ENCODE measurements around the gene CHAD. TPM values are rescaled to one million over a fixed set of nuclear protein-coding genes. Genes with fewer than 3 reads are reported as not detected.
"Not testable (repeated sequence)": the region's sequence is repeated elsewhere in the genome, so short reads cannot be mapped to it uniquely, and the experiment has no call there.

CHAD gene
- total RNA-seq, 2 experiments from 2014 or later, result not detected

DNA sequence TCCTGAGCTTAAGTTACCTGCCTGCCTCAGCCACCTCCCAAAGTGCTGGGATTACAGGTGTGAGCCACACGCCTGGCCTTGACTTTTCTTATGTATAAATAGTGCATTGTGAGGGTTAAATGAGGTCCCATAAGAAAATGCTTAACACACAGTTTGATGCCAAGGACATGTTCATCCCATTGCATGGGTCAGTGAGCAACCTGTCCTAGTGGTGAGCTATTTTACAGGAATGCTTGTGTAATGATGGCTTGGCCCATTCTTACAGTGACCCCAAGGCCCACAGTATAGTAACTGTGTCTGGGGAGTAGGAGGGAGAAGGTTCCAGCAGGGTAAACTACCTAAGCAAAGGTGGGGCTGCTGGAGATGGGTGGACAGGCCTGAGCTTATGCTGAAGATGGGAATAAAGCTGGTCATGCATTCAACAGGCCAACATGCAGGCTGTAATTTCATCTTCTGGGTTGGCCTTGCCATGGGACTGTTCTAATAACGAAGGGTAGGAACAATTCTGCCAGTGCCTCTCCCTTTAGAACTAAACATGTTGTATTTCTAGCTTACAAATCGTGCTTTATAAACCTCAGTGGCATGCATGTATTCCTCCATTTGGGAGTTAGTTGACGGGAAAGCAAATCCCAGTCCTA is 36.4 kb downstream of the CHAD start:
- H3K27ac Mint-ChIP-seq, result no peak overlapping the region
- no peaks in the 10 kb centered on the region for H3K27me3 Mint-ChIP-seq
- intact Hi-C loops (cut with micrococcal nuclease), result no loop called here
- ChIA-PET POLR2A (no interaction called here), CTCF (interaction anchor here (1.0 to 1.2 kb wide), 3 partner anchors 42 to 167 kb away, joined by 3 read pairs; no protein-coding TSS in a partner anchor)
- H3K9me3 Mint-ChIP-seq, result no peaks in the 10 kb centered on the region
- DNase-seq (no peak), ATAC-seq (no peak)
- no peaks in the 10 kb centered on the region for H3K36me3 Mint-ChIP-seq (ENCODE audit: low read depth)
- H3K4me1 Mint-ChIP-seq (ENCODE audit: low read depth), result peaks cover 6% of the 10 kb centered on the region
- H3K4me3 Mint-ChIP-seq, result no peak overlapping the region
- TF ChIP-seq, protein P1, sequence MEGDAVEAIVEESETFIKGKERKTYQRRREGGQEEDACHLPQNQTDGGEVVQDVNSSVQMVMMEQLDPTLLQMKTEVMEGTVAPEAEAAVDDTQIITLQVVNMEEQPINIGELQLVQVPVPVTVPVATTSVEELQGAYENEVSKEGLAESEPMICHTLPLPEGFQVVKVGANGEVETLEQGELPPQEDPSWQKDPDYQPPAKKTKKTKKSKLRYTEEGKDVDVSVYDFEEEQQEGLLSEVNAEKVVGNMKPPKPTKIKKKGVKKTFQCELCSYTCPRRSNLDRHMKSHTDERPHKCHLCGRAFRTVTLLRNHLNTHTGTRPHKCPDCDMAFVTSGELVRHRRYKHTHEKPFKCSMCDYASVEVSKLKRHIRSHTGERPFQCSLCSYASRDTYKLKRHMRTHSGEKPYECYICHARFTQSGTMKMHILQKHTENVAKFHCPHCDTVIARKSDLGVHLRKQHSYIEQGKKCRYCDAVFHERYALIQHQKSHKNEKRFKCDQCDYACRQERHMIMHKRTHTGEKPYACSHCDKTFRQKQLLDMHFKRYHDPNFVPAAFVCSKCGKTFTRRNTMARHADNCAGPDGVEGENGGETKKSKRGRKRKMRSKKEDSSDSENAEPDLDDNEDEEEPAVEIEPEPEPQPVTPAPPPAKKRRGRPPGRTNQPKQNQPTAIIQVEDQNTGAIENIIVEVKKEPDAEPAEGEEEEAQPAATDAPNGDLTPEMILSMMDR (IDR thresholded peaks at IDR 0.05), result no peak

DNA sequence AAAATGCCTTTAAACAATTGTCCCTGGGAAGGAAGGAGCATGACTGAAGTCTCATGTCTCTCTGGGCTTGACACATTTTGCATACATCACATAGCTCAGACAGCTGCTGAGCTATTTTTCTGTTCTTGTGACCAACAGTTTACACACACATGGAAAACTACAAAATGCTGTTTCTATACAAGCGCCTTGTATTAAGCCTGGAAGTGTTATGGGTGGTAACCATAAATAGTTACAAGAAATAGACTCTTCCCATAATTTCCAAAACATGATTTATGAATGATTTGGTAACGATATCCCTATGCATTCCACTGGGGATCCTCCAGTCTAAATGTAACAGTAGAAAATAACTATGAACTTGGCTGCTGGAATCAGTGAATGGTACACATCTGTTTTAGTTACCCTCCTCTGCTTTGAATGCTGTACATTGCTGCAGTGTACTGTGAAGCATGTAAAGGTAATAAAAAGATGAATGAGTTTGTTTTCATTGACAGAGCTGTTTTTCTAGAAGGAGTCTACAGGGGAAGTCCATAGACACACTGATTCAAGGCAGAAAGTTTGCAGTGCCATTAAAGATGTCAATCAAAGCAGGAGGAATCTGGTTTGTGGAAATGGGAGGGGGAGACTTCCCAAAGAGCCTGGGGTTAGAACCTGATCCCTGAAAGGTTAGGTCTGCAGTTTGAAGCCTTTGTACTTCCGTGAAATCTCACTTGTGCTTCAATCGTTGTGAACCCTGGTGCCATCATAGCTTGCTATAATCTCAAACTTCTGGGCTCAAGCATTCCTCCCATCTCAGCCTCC is 37.7 kb downstream of the CHAD start:
- ChIA-PET CTCF (interaction anchor here (1.0 to 1.2 kb wide), 2 partner anchors 12 to 168 kb away, joined by 3 read pairs; no protein-coding TSS in a partner anchor), POLR2A (interaction anchor here (1.1 kb wide), 1 partner anchor 19 kb away, joined by 3 read pairs; no protein-coding TSS in a partner anchor)
- TF ChIP-seq, protein P1 (IDR thresholded peaks at IDR 0.05), result no peak
- H3K4me1 Mint-ChIP-seq (ENCODE audit: low read depth), result peaks cover 12% of the 10 kb centered on the region
- intact Hi-C loops (cut with micrococcal nuclease), result no loop called here
- no peak overlapping the region for H3K27ac Mint-ChIP-seq
- no peaks in the 10 kb centered on the region for H3K36me3 Mint-ChIP-seq (ENCODE audit: low read depth)
- no peak for DNase-seq
- no peak for ATAC-seq
- no peaks in the 10 kb centered on the region for H3K9me3 Mint-ChIP-seq
- H3K27me3 Mint-ChIP-seq, result no peaks in the 10 kb centered on the region
- H3K4me3 Mint-ChIP-seq, result no peak overlapping the region

DNA sequence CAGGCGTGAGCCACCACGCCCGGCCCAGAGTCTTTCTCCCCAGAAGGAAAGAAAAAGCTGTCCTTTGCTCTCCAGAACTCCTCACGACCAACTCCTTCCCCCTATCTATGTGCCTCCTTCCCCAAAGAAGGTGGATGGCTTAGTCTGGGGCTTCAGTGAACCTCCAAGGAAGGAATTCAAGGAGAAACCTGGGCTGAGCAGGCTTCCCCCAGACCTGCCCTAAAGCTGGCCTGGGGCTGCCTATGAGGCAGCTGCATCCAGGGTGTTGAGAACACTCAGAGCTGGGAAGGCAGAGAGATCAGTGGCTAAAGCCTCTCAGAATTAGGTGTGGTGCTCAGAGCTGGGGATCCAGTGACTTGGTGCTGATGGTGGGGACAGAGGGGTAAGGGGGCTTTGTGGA is 38.9 kb downstream of the CHAD start:
- ChIA-PET POLR2A (interaction anchor here (1.6 kb wide), 1 partner anchor 12 kb away, joined by 4 read pairs; no protein-coding TSS in a partner anchor), CTCF (interaction anchor here (0.6 to 2.8 kb wide), 5 partner anchors 8 to 146 kb away, joined by 3 to 11 read pairs (median 3); partner anchors contain the start of gene LRRC59)
- ATAC-seq, result no peak

DNA sequence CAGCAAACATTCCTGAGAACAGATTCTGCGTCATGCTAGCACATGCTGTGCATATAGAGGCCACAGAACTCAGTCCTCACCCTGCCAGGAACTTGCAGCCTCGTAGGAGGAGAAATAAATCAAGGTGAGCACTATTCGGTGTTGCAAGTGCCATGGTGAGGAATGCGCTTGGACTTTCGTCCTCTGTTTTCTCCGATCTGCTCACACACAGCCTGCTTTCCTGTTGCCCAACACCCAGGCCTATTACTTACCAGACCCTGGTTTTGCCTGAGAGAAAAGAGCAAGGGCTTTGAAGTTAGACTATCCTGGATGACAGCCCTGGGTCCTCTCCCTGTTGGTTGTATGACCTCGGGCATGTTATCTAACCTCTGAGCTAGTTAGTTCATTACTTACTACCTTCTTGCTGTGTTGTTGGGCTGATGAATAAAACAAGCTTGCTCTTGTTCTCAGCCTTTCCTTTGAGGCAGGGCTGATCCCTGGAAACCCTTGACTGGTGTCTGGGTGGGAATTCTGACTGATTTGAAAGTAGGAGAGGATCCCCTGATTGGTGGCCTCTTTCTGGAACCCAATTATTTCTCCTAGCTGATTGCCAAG is 39.8 kb downstream of the CHAD start:
- ChIA-PET POLR2A (interaction anchor here (1.6 kb wide), 1 partner anchor 13 kb away, joined by 4 read pairs; no protein-coding TSS in a partner anchor), CTCF (interaction anchor here (1.1 to 2.8 kb wide), 3 partner anchors 9 to 50 kb away, joined by 3 to 11 read pairs (median 5); partner anchors contain the start of gene LRRC59)
- H3K4me3 Mint-ChIP-seq, result no peak overlapping the region
- no peaks in the 10 kb centered on the region for H3K9me3 Mint-ChIP-seq
- ATAC-seq (no peak), DNase-seq (no peak)
- peaks cover 21% of the 10 kb centered on the region for H3K4me1 Mint-ChIP-seq (ENCODE audit: low read depth)
- intact Hi-C loops (cut with micrococcal nuclease), result no loop called here
- H3K27me3 Mint-ChIP-seq, result no peaks in the 10 kb centered on the region
- TF ChIP-seq, protein P1 (IDR thresholded peaks at IDR 0.05), result no peak
- no peaks in the 10 kb centered on the region for H3K36me3 Mint-ChIP-seq (ENCODE audit: low read depth)
- no peak overlapping the region for H3K27ac Mint-ChIP-seq

More for the DNA sequence above, 38.9 kb downstream of the CHAD start:
- intact Hi-C loops (cut with micrococcal nuclease), result no loop called here
- DNase-seq, result no peak
- no peaks in the 10 kb centered on the region for H3K36me3 Mint-ChIP-seq (ENCODE audit: low read depth)
- TF ChIP-seq, protein P1 (IDR thresholded peaks at IDR 0.05), result no peak
- H3K9me3 Mint-ChIP-seq, result no peaks in the 10 kb centered on the region
- H3K27me3 Mint-ChIP-seq, result no peaks in the 10 kb centered on the region
- H3K27ac Mint-ChIP-seq, result no peak overlapping the region
- H3K4me3 Mint-ChIP-seq, result no peak overlapping the region
- H3K4me1 Mint-ChIP-seq (ENCODE audit: low read depth), result peaks cover 17% of the 10 kb centered on the region

DNA sequence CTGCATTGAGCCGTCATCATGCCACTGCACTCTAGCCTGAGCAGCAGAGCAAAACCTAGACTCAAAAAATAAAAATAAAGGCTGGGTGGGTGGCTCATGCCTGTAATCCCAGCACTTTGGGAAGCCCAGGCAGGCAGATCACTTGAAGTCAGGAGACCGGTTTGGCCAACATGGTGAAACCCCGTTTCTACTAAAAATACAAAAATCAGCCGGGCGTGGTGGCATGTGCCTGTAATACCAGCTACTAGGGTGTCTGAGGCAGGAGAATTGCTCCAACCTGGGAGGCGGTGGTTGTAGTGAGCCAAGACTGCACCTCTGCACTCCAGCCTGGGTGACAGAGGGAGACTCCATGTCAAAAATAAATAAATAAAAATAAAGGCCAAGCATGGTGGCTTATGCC is 40.6 kb downstream of the CHAD start:
- intact Hi-C loops (cut with micrococcal nuclease); DNase-seq; H3K27me3 Mint-ChIP-seq; H3K27ac Mint-ChIP-seq; H3K4me3 Mint-ChIP-seq; POLR2A ChIA-PET; H3K36me3 Mint-ChIP-seq (ENCODE audit: low read depth); ATAC-seq; H3K9me3 Mint-ChIP-seq: not testable (repeated sequence)
- CTCF ChIA-PET, result interaction anchor here (1.6 to 2.8 kb wide), 2 partner anchors 10 to 31 kb away, joined by 5 to 11 read pairs; partner anchors contain the start of gene LRRC59
- H3K4me1 Mint-ChIP-seq (ENCODE audit: low read depth), result peaks cover 23% of the 10 kb centered on the region
